Activated CD4-positive, alpha-beta T cell treated with anti-CD3 and anti-CD28 coated beads, Interleukin-2, amount 10 ng/mL, durations not matched to agents 7 days and 5 days (primary cell): ENCODE data around the gene LCN1. TPM values are rescaled to one million over a fixed set of nuclear protein-coding genes. Genes with fewer than 3 reads are reported as not detected.
"Not testable (repeated sequence)": the region's sequence is repeated elsewhere in the genome, so short reads cannot be mapped to it uniquely, and the experiment has no call there.

Source experiments
- CTCF ChIA-PET: fragments of 350-600 bp; sonication (Branson Sonifier 250); formaldehyde crosslinking; loops from one replicate; lab custom pipeline; 2021; ENCODE audit warnings: antibody characterized with exemption; lab: Charles Lee
- POLR2A ChIA-PET: fragments of 350-600 bp; sonication (Branson Sonifier 250); formaldehyde crosslinking; loops from one replicate; lab custom pipeline; 2021; ENCODE audit warnings: antibody characterized with exemption; lab: Charles Lee
- DNase-seq: peaks from one replicate; pipeline ENCODE4 v3.0.0-alpha.2; 2020
- H3K27ac Mint-ChIP-seq: one replicate; pipeline ENCODE4 v1.8.0; 2021; ENCODE audit warnings: mild to moderate bottlenecking, moderate library complexity, mixed read lengths
- H3K27me3 Mint-ChIP-seq: one replicate; pipeline ENCODE4 v1.8.0; 2021; ENCODE audit warnings: mixed read lengths
- H3K36me3 Mint-ChIP-seq: one replicate; pipeline ENCODE4 v1.8.0; 2021; ENCODE audit warnings: low read depth, mixed read lengths
- H3K4me1 Mint-ChIP-seq: one replicate; pipeline ENCODE4 v1.8.0; 2021; ENCODE audit warnings: mixed read lengths
- H3K4me3 Mint-ChIP-seq: one replicate; pipeline ENCODE4 v1.8.0; 2021; ENCODE audit warnings: mild to moderate bottlenecking, moderate library complexity, mixed read lengths
- H3K9me3 Mint-ChIP-seq: one replicate; pipeline ENCODE4 v1.8.0; 2021; ENCODE audit warnings: mixed read lengths
- total RNA-seq, 2 experiments: library from RNA; stranded (reverse); gene quantifications; one replicate each; pipeline ENCODE4 v1.2.3, GENCODE V29; 2021

Gene LCN1
- total RNA-seq, 2 experiments from 2014 or later = not detected

- Mint-ChIP-seq H3K27ac (no peak overlapping the region), H3K9me3 (no peaks in the 10 kb centered on the region), H3K27me3 (no peaks in the 10 kb centered on the region), H3K4me3 (no peak overlapping the region), H3K36me3 (no peaks in the 10 kb centered on the region), H3K4me1 (peaks cover 2% of the 10 kb centered on the region)
- CTCF ChIA-PET = no interaction called here
- DNase-seq = no peak
- POLR2A ChIA-PET = no interaction called here
Measured at GRCh38 chr9:135525241-135526088, 4.2 kb downstream of the LCN1 start.

- no peak overlapping the region for H3K4me3 Mint-ChIP-seq
- POLR2A ChIA-PET = no interaction called here
Measured at GRCh38 chr9:135526089-135526729, 5.0 kb downstream of the LCN1 start.

GRCh38 chr9:135526730-135527571 is 5.7 kb downstream of the LCN1 start:
- POLR2A ChIA-PET = interaction anchor here (0.6 kb wide), 1 partner anchor 731 kb away, joined by 3 read pairs; no protein-coding TSS in a partner anchor
- Mint-ChIP-seq H3K4me1 (peaks cover 2% of the 10 kb centered on the region), H3K9me3 (no peaks in the 10 kb centered on the region), H3K27me3 (no peaks in the 10 kb centered on the region), H3K36me3 (no peaks in the 10 kb centered on the region), H3K4me3 (no peak overlapping the region), H3K27ac (no peak overlapping the region)
- DNase-seq = no peak
- CTCF ChIA-PET = no interaction called here

More at GRCh38 chr9:135526089-135526729, 5.0 kb downstream of the LCN1 start:
- Mint-ChIP-seq H3K27ac (no peak overlapping the region), H3K4me1 (peaks cover 2% of the 10 kb centered on the region), H3K27me3 (no peaks in the 10 kb centered on the region), H3K36me3 (no peaks in the 10 kb centered on the region), H3K9me3 (no peaks in the 10 kb centered on the region)
- no peak for DNase-seq
- CTCF ChIA-PET = no interaction called here

GRCh38 chr9:135528842-135529435 is 7.7 kb downstream of the LCN1 start:
- H3K27me3 Mint-ChIP-seq, H3K4me3 Mint-ChIP-seq, CTCF ChIA-PET, H3K9me3 Mint-ChIP-seq, H3K36me3 Mint-ChIP-seq, DNase-seq, H3K27ac Mint-ChIP-seq, H3K4me1 Mint-ChIP-seq, POLR2A ChIA-PET: not testable (repeated sequence)

- POLR2A ChIA-PET = no interaction called here
- no peak overlapping the region for H3K4me3 Mint-ChIP-seq
- no peaks in the 10 kb centered on the region for H3K36me3 Mint-ChIP-seq
- H3K4me1 Mint-ChIP-seq = peaks cover 2% of the 10 kb centered on the region
- CTCF ChIA-PET = no interaction called here
- no peaks in the 10 kb centered on the region for H3K9me3 Mint-ChIP-seq
- no peak overlapping the region for H3K27ac Mint-ChIP-seq
- DNase-seq = no peak
- peaks cover 9% of the 10 kb centered on the region for H3K27me3 Mint-ChIP-seq
Measured at GRCh38 chr9:135530146-135530545, 8.9 kb downstream of the LCN1 start.

GRCh38 chr9:135531096-135531495 is 9.9 kb downstream of the LCN1 start:
- Mint-ChIP-seq H3K4me3 (no peak overlapping the region), H3K36me3 (no peaks in the 10 kb centered on the region), H3K9me3 (no peaks in the 10 kb centered on the region), H3K27ac (no peak overlapping the region), H3K27me3 (peaks cover 9% of the 10 kb centered on the region), H3K4me1 (peaks cover 2% of the 10 kb centered on the region)
- no peak for DNase-seq
- CTCF ChIA-PET = no interaction called here
- POLR2A ChIA-PET = no interaction called here

GRCh38 chr9:135533113-135533512 is 11.9 kb downstream of the LCN1 start:
- no peak for DNase-seq
- POLR2A ChIA-PET = no interaction called here
- Mint-ChIP-seq H3K4me3 (no peak overlapping the region), H3K9me3 (no peaks in the 10 kb centered on the region), H3K4me1 (peaks cover 2% of the 10 kb centered on the region), H3K36me3 (no peaks in the 10 kb centered on the region), H3K27ac (no peak overlapping the region), H3K27me3 (peaks cover 12% of the 10 kb centered on the region)
- CTCF ChIA-PET = interaction anchor here (0.6 kb wide), 1 partner anchor 1087 kb away, joined by 3 read pairs; no protein-coding TSS in a partner anchor

GRCh38 chr9:135533674-135534073 is 12.4 kb downstream of the LCN1 start:
- H3K36me3 Mint-ChIP-seq = no peaks in the 10 kb centered on the region
- no peaks in the 10 kb centered on the region for H3K9me3 Mint-ChIP-seq
- H3K4me3 Mint-ChIP-seq = no peak overlapping the region
- CTCF ChIA-PET = interaction anchor here (0.6 kb wide), 1 partner anchor 1087 kb away, joined by 3 read pairs; no protein-coding TSS in a partner anchor
- no peak for DNase-seq
- POLR2A ChIA-PET = no interaction called here
- no peak overlapping the region for H3K27ac Mint-ChIP-seq
- peaks cover 2% of the 10 kb centered on the region for H3K4me1 Mint-ChIP-seq
- peaks cover 12% of the 10 kb centered on the region for H3K27me3 Mint-ChIP-seq

GRCh38 chr9:135534192-135534711 is 13.0 kb downstream of the LCN1 start:
- peaks cover 12% of the 10 kb centered on the region for H3K27me3 Mint-ChIP-seq
- H3K36me3 Mint-ChIP-seq, H3K9me3 Mint-ChIP-seq, H3K4me3 Mint-ChIP-seq, H3K4me1 Mint-ChIP-seq, CTCF ChIA-PET, POLR2A ChIA-PET, H3K27ac Mint-ChIP-seq, DNase-seq: not testable (repeated sequence)

GRCh38 chr9:135534826-135535225 is 13.6 kb downstream of the LCN1 start:
- H3K4me3 Mint-ChIP-seq, CTCF ChIA-PET, POLR2A ChIA-PET, H3K9me3 Mint-ChIP-seq, H3K27ac Mint-ChIP-seq, H3K4me1 Mint-ChIP-seq, DNase-seq, H3K36me3 Mint-ChIP-seq: not testable (repeated sequence)
- peaks cover 12% of the 10 kb centered on the region for H3K27me3 Mint-ChIP-seq

GRCh38 chr9:135535631-135536030 is 14.4 kb downstream of the LCN1 start:
- H3K9me3 Mint-ChIP-seq, H3K4me1 Mint-ChIP-seq, H3K27ac Mint-ChIP-seq, H3K36me3 Mint-ChIP-seq, DNase-seq, CTCF ChIA-PET, POLR2A ChIA-PET, H3K4me3 Mint-ChIP-seq: not testable (repeated sequence)
- peaks cover 12% of the 10 kb centered on the region for H3K27me3 Mint-ChIP-seq

- Mint-ChIP-seq H3K4me1 (no peaks in the 10 kb centered on the region), H3K36me3 (no peaks in the 10 kb centered on the region), H3K9me3 (no peaks in the 10 kb centered on the region), H3K4me3 (no peak overlapping the region), H3K27ac (no peak overlapping the region), H3K27me3 (peaks cover 12% of the 10 kb centered on the region)
- POLR2A ChIA-PET = no interaction called here
- no peak for DNase-seq
- CTCF ChIA-PET = no interaction called here
Measured at GRCh38 chr9:135536216-135536615, 15.0 kb downstream of the LCN1 start.
